Measurements from ENCODE around the gene EFNA2.

EFNA2 gene

DNA sequence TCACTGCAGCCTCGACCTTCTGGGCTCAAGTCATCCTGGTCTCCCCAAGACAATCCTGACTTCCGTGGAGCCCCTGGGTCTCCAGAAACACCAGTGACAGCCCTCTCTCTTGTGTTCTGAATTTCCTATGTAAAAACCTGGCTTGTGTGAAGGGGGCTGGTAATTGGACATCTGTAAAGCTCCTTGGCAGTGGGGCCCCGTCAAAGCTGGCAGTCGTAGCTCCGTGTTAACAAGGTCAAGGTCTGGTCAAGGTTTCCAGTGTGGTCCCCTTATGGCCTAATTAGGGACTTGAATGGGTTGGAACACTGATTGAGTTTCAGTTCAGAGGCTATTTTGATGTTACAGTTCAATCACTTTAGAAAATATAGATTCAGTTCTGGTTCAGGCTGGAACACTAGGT, 65.2 kb downstream of the EFNA2 start:
- FAIRE-seq, result no peak
- DNase-seq (ENCODE audit: insufficient read length, low spot score), result no peak
